Islet precursor cell (in vitro differentiated cells): ENCODE measurements around the gene ERC2.
"Not testable (repeated sequence)": the region's sequence is repeated elsewhere in the genome, so short reads cannot be mapped to it uniquely, and the experiment has no call there.

Experiments used
- DNase-seq: peaks from one replicate; pipeline ENCODE4 v3.0.0-alpha.2; 2018

ERC2 gene

GRCh38 chr3:55863028-55863427 is 605.2 kb downstream of the ERC2 start:
- DNase-seq: no peak

- no peak for DNase-seq
These were observed 608.1 kb downstream of the ERC2 start for GRCh38 chr3:55860049-55860721.

GRCh38 chr3:55859305-55859704 is 609.0 kb downstream of the ERC2 start:
- no peak for DNase-seq

- no peak for DNase-seq
These were observed 609.5 kb downstream of the ERC2 start for GRCh38 chr3:55858727-55859126.

- DNase-seq: no peak
These were observed 610.0 kb downstream of the ERC2 start for GRCh38 chr3:55858302-55858701.

GRCh38 chr3:55857633-55858032 is 610.6 kb downstream of the ERC2 start:
- DNase-seq: no peak

GRCh38 chr3:55855311-55855710 is 613.0 kb downstream of the ERC2 start:
- DNase-seq: no peak

- no peak for DNase-seq
These were observed 613.8 kb downstream of the ERC2 start for GRCh38 chr3:55854494-55854893.

- no peak for DNase-seq
These were observed 615.9 kb downstream of the ERC2 start for GRCh38 chr3:55852326-55852725.

GRCh38 chr3:55842204-55842603 is 626.1 kb downstream of the ERC2 start:
- DNase-seq: no peak

- DNase-seq: not testable (repeated sequence)
These were observed 636.4 kb downstream of the ERC2 start for GRCh38 chr3:55831876-55832275.

GRCh38 chr3:55828712-55829111 is 639.6 kb downstream of the ERC2 start:
- DNase-seq: no peak

GRCh38 chr3:55827786-55828185 is 640.5 kb downstream of the ERC2 start:
- no peak for DNase-seq

- DNase-seq: no peak
These were observed 641.4 kb downstream of the ERC2 start for GRCh38 chr3:55826731-55827496.

GRCh38 chr3:55826097-55826496 is 642.2 kb downstream of the ERC2 start:
- no peak for DNase-seq

GRCh38 chr3:55824406-55824805 is 643.9 kb downstream of the ERC2 start:
- DNase-seq: no peak

- no peak for DNase-seq
These were observed 644.4 kb downstream of the ERC2 start for GRCh38 chr3:55823829-55824228.

- no peak for DNase-seq
These were observed 645.3 kb downstream of the ERC2 start for GRCh38 chr3:55823001-55823400.

GRCh38 chr3:55819005-55819404 is 649.3 kb downstream of the ERC2 start:
- no peak for DNase-seq

GRCh38 chr3:55818485-55818884 is 649.8 kb downstream of the ERC2 start:
- DNase-seq: no peak

GRCh38 chr3:55816794-55817576 is 651.3 kb downstream of the ERC2 start:
- DNase-seq: no peak

GRCh38 chr3:55815262-55815661 is 653.0 kb downstream of the ERC2 start:
- no peak for DNase-seq

GRCh38 chr3:55813268-55814097 is 654.8 kb downstream of the ERC2 start:
- no peak for DNase-seq
